ENCODE results near the gene TMPRSS4.

TMPRSS4 gene

DNA sequence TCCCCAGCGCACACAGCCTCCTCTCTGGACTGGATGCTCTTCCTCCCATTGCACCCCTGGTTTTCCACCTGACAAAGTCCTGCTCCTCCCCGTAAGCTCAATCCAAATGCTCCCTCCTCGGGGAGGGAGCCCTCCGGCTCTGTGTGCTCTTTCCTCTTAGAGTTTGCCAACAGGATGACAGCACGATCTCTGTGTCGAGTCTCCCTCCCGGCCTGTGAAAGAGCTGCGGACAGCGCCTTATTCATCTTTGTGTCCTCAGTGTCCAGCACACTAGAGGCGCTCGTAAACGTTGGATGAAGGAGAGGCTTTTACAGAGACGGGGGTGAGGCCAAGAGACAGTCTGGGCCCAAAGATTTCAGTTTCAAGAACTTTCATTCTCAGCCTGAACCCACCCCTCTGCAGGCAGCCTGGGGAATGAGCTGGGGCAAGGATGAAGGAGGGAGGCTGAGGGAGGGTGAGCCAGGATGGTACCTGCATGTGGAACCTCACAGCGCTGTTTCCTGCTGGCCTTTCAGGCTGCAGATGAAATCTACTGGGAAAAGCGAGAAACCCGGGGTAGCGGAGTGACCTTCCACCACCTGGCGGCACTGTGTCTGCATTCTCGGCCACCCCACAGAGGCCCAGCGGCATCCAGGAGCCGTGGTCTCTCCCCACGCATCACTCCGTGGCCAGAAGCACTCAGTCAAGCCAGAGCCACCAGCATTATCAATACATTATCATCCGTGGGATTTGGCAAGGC, 8.5 kb upstream of the TMPRSS4 start:
- H3K4me2 ChIP-seq (ENCODE audit: low read length), result no peak overlapping the region
- H3K4me1 ChIP-seq (ENCODE audit: control insufficient read depth, insufficient read depth, low read length), result no peaks in the 10 kb centered on the region
- H3K9ac ChIP-seq (ENCODE audit: low read depth, low read length), result no peak overlapping the region
- H3K27me3 ChIP-seq (ENCODE audit: control insufficient read depth, insufficient read depth, low read length), result no peaks in the 10 kb centered on the region
- H3K9me3 ChIP-seq (replicated peaks; ENCODE audit: low read length), result no peaks in the 10 kb centered on the region
- no peak overlapping the region for H3K4me3 ChIP-seq (ENCODE audit: low read length)
- no peaks in the 10 kb centered on the region for H3K36me3 ChIP-seq (ENCODE audit: insufficient read depth, low read length)

DNA sequence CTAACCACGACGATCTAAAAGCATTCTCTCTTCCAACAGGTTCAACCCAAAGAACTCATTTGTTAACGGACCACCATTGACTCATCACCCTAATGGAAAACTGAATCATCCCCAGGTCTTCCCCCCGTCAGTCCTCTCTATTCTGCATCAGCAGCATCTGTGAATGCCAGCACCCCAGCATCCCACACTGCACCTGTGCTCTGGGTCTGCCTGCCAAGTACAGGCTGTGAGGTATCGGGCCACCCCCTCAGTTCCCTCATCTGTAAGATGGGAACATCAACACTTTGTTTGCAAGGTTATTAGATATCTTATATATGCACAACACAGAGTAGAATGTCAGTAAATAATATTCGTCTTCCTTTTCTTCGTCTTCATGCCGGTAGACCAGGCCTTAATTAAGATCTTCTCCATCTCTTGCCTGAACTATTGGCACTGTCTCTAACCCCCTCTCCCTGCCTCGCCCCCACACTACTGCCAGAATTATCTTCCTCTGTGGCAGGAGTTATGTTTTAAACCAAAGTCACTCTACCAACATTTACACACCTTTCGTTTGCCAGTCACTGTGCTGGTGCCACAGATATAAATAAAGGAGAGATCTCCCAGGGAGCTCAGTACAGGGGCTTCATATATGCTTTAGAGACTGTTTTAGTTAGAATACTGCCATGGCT, 7.8 kb upstream of the TMPRSS4 start:
- H3K9ac ChIP-seq (ENCODE audit: low read depth, low read length), result no peak overlapping the region

GRCh38 chr11:118071416-118072030, 5.4 kb upstream of the TMPRSS4 start:
- Histone ChIP-seq H3K9me3 (replicated peaks; ENCODE audit: low read length) (no peaks in the 10 kb centered on the region), H3K27me3 (ENCODE audit: control insufficient read depth, insufficient read depth, low read length) (peaks cover 4% of the 10 kb centered on the region), H3K36me3 (ENCODE audit: insufficient read depth, low read length) (no peaks in the 10 kb centered on the region), H3K4me1 (ENCODE audit: control insufficient read depth, insufficient read depth, low read length) (no peaks in the 10 kb centered on the region), H3K4me3 (ENCODE audit: low read length) (no peak overlapping the region), H3K4me2 (ENCODE audit: low read length) (no peak overlapping the region), H3K9ac (ENCODE audit: low read depth, low read length) (no peak overlapping the region)

More for the DNA sequence above, 7.8 kb upstream of the TMPRSS4 start:
- Histone ChIP-seq H3K4me3 (ENCODE audit: low read length) (no peak overlapping the region), H3K27me3 (ENCODE audit: control insufficient read depth, insufficient read depth, low read length) (no peaks in the 10 kb centered on the region), H3K9me3 (replicated peaks; ENCODE audit: low read length) (no peaks in the 10 kb centered on the region), H3K4me2 (ENCODE audit: low read length) (no peak overlapping the region), H3K36me3 (ENCODE audit: insufficient read depth, low read length) (no peaks in the 10 kb centered on the region), H3K4me1 (ENCODE audit: control insufficient read depth, insufficient read depth, low read length) (no peaks in the 10 kb centered on the region)

GRCh38 chr11:118073554-118073953, 3.3 kb upstream of the TMPRSS4 start:
- H3K27me3 ChIP-seq (ENCODE audit: control insufficient read depth, insufficient read depth, low read length), result peaks cover 4% of the 10 kb centered on the region

GRCh38 chr11:118074091-118074685, 2.7 kb upstream of the TMPRSS4 start:
- Histone ChIP-seq H3K4me3 (ENCODE audit: low read length) (no peak overlapping the region), H3K4me1 (ENCODE audit: control insufficient read depth, insufficient read depth, low read length) (no peaks in the 10 kb centered on the region), H3K36me3 (ENCODE audit: insufficient read depth, low read length) (no peaks in the 10 kb centered on the region), H3K27me3 (ENCODE audit: control insufficient read depth, insufficient read depth, low read length) (peaks cover 4% of the 10 kb centered on the region), H3K9ac (ENCODE audit: low read depth, low read length) (no peak overlapping the region), H3K9me3 (replicated peaks; ENCODE audit: low read length) (no peaks in the 10 kb centered on the region), H3K4me2 (ENCODE audit: low read length) (no peak overlapping the region)

More at GRCh38 chr11:118073554-118073953, 3.3 kb upstream of the TMPRSS4 start:
- Histone ChIP-seq H3K9me3 (replicated peaks; ENCODE audit: low read length) (no peaks in the 10 kb centered on the region), H3K36me3 (ENCODE audit: insufficient read depth, low read length) (no peaks in the 10 kb centered on the region), H3K4me3 (ENCODE audit: low read length) (no peak overlapping the region), H3K9ac (ENCODE audit: low read depth, low read length) (no peak overlapping the region), H3K4me1 (ENCODE audit: control insufficient read depth, insufficient read depth, low read length) (no peaks in the 10 kb centered on the region), H3K4me2 (ENCODE audit: low read length) (no peak overlapping the region)

DNA sequence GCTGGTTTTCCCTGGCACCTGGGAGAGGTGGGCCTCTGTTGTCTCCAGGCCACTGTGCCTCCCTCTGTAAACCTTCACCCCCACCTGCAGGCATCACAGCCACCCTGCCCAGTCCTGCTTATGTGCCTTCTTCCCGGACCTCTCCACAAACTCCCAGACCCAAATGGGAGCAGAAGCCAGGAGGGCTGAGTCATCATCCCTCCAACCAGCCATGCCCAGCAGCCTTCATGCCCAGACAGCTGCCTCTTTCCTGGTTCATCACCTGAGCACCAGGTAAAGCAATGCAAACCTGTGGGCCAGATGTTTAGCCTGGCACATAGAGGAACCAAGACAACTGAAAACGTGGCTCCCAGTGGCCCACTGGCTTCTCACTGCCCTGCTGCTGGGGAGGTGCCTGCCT, 2.1 kb upstream of the TMPRSS4 start:
- H3K36me3 ChIP-seq (ENCODE audit: insufficient read depth, low read length), result no peaks in the 10 kb centered on the region
- no peak overlapping the region for H3K9ac ChIP-seq (ENCODE audit: low read depth, low read length)
- no peaks in the 10 kb centered on the region for H3K9me3 ChIP-seq (replicated peaks; ENCODE audit: low read length)
- peaks cover 6% of the 10 kb centered on the region for H3K27me3 ChIP-seq (ENCODE audit: control insufficient read depth, insufficient read depth, low read length)
- H3K4me3 ChIP-seq (ENCODE audit: low read length), result no peak overlapping the region
- H3K4me2 ChIP-seq (ENCODE audit: low read length), result no peak overlapping the region
- no peaks in the 10 kb centered on the region for H3K4me1 ChIP-seq (ENCODE audit: control insufficient read depth, insufficient read depth, low read length)

GRCh38 chr11:118078911-118079411, 2.1 kb downstream of the TMPRSS4 start:
- no peaks in the 10 kb centered on the region for H3K4me1 ChIP-seq (ENCODE audit: control insufficient read depth, insufficient read depth, low read length)
- H3K4me3 ChIP-seq (ENCODE audit: low read length), result no peak overlapping the region
- H3K27me3 ChIP-seq (ENCODE audit: control insufficient read depth, insufficient read depth, low read length), result peaks cover 17% of the 10 kb centered on the region
- H3K9me3 ChIP-seq (replicated peaks; ENCODE audit: low read length), result no peaks in the 10 kb centered on the region
- no peak overlapping the region for H3K9ac ChIP-seq (ENCODE audit: low read depth, low read length)
- no peak overlapping the region for H3K4me2 ChIP-seq (ENCODE audit: low read length)
- H3K36me3 ChIP-seq (ENCODE audit: insufficient read depth, low read length), result no peaks in the 10 kb centered on the region

- Histone ChIP-seq H3K27me3 (ENCODE audit: control insufficient read depth, insufficient read depth, low read length) (peaks cover 17% of the 10 kb centered on the region), H3K4me3 (ENCODE audit: low read length) (no peak overlapping the region), H3K36me3 (ENCODE audit: insufficient read depth, low read length) (no peaks in the 10 kb centered on the region), H3K9me3 (replicated peaks; ENCODE audit: low read length) (no peaks in the 10 kb centered on the region), H3K9ac (ENCODE audit: low read depth, low read length) (no peak overlapping the region), H3K4me2 (ENCODE audit: low read length) (no peak overlapping the region), H3K4me1 (ENCODE audit: control insufficient read depth, insufficient read depth, low read length) (no peaks in the 10 kb centered on the region)
These were observed 2.6 kb downstream of the TMPRSS4 start for GRCh38 chr11:118079491-118079890.

- no peak overlapping the region for H3K4me3 ChIP-seq (ENCODE audit: low read length)
- no peaks in the 10 kb centered on the region for H3K36me3 ChIP-seq (ENCODE audit: insufficient read depth, low read length)
- peaks cover 13% of the 10 kb centered on the region for H3K27me3 ChIP-seq (ENCODE audit: control insufficient read depth, insufficient read depth, low read length)
- H3K9me3 ChIP-seq (replicated peaks; ENCODE audit: low read length), result no peaks in the 10 kb centered on the region
- H3K4me1 ChIP-seq (ENCODE audit: control insufficient read depth, insufficient read depth, low read length), result no peaks in the 10 kb centered on the region
- H3K4me2 ChIP-seq (ENCODE audit: low read length), result no peak overlapping the region
- no peak overlapping the region for H3K9ac ChIP-seq (ENCODE audit: low read depth, low read length)
These were observed 3.4 kb downstream of the TMPRSS4 start for GRCh38 chr11:118080296-118080695.

GRCh38 chr11:118081241-118081958, 4.5 kb downstream of the TMPRSS4 start:
- no peaks in the 10 kb centered on the region for H3K36me3 ChIP-seq (ENCODE audit: insufficient read depth, low read length)
- no peaks in the 10 kb centered on the region for H3K4me1 ChIP-seq (ENCODE audit: control insufficient read depth, insufficient read depth, low read length)
- no peaks in the 10 kb centered on the region for H3K9me3 ChIP-seq (replicated peaks; ENCODE audit: low read length)
- peaks cover 13% of the 10 kb centered on the region for H3K27me3 ChIP-seq (ENCODE audit: control insufficient read depth, insufficient read depth, low read length)
- H3K9ac ChIP-seq (ENCODE audit: low read depth, low read length), result no peak overlapping the region
- H3K4me3 ChIP-seq (ENCODE audit: low read length), result no peak overlapping the region
- H3K4me2 ChIP-seq (ENCODE audit: low read length), result no peak overlapping the region
